Choroid plexus epithelial cell (primary cell): ENCODE measurements around the gene C17orf114.
A peak's percentile ranks its signal among the peaks of the same experiment; 100 is the strongest.
"Not testable (repeated sequence)": the region's sequence is repeated elsewhere in the genome, so short reads cannot be mapped to it uniquely, and the experiment has no call there.

Experiments
- DNase-seq: peaks from one replicate; pipeline ENCODE4 v3.0.0-alpha.2; 2010; ENCODE audit warnings: low read depth
- H3K4me3 ChIP-seq: 2 replicates; pipeline ENCODE4 v1.5.1; 2011; ENCODE audit warnings: low read depth, mild to moderate bottlenecking, control low read depth, low read length, moderate library complexity
- CTCF ChIP-seq: conservative IDR thresholded peaks from 2 replicates; pipeline ENCODE4 v1.5.1; 2011; ENCODE audit warnings: low read depth, mild to moderate bottlenecking, control low read depth, inconsistent platforms, low read length, moderate library complexity

The C17orf114 gene

GRCh38 chr17:4837471-4838308 is 35.6 kb upstream of the C17orf114 start:
- TF ChIP-seq CTCF: no peak
- DNase-seq: no peak
- H3K4me3 ChIP-seq: no peak overlapping the region

- no peak for DNase-seq
- H3K4me3 ChIP-seq: no peak overlapping the region
- no peak for TF ChIP-seq CTCF
These were observed 34.1 kb upstream of the C17orf114 start for GRCh38 chr17:4836221-4836620.

- TF ChIP-seq CTCF: no peak
- peak overlapping the region; percentile 91 for H3K4me3 ChIP-seq
- DNase-seq: no peak
These were observed 32.5 kb upstream of the C17orf114 start for GRCh38 chr17:4834681-4835020.

DNA sequence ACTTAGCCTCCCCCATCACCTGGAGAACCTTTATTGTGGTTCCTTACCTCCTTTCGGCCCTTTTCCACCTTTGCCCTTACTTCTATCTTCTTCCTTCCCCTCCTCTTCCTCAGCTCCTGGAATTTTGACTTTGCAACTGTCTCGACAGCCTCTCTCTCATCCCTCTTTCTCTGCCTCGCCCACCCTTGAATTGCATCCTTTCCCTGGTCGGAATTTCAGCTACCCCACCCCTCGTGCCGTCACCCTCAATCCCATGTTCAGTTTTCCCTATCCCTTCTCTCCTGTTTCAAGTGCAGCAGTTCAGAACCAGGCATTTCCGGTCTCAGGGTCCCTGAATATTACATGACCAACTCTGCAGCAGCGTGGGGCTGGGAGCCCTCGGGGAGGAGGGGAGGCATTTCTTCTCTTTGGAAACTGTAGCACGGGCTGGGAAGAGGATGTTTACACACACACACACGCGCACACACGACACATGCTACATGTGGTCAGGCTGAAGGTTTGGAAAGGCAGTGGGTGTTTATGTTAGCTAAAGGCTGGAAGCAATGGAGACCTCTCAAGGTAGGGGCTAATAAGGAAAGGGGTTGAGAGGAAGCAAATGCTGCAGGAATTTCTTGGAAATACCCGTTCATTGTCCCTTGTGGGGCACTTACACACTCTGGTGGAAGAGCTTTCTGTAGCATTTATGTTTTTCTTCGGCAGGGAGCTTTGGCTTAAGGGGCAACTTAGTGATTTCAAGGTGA is 32.0 kb upstream of the C17orf114 start:
- peak; percentile 75 for DNase-seq
- no peak for TF ChIP-seq CTCF

GRCh38 chr17:4833178-4833940 is 31.2 kb upstream of the C17orf114 start, which contains the start of gene MINK1:
MINK1 (plus strand) TSS chr17:4833340; CDS start chr17:4833584, 244 bp downstream.
- H3K4me3 ChIP-seq: peak within 1 kb of the TSS; percentile 91
- no peak for TF ChIP-seq CTCF
- DNase-seq: peak; percentile 96

More for the DNA sequence above, 32.0 kb upstream of the C17orf114 start:
- peak overlapping the region; percentile 91 for H3K4me3 ChIP-seq

DNA sequence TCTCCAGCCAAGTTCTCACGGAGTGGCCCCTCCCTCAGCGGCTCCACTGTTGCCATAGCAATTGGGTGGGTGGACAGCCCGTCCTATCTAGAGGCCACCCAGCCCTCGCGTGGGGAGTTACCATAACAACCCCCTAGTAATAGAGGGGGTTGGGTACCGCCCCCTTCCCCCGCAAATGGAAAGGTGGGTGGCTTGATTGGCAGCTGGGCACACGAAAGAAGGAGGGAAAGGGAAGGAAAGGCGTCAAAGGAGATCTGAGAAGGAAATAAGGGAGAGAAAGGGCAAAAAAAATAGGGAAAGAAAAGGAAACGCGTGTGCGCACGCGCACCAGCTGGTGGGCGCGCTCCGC is 30.7 kb upstream of the C17orf114 start:
- DNase-seq: not testable (repeated sequence)
- H3K4me3 ChIP-seq: peak overlapping the region; percentile 91

- no peak overlapping the region for H3K4me3 ChIP-seq
- no peak for DNase-seq
- TF ChIP-seq CTCF: no peak
These were observed 25.3 kb upstream of the C17orf114 start for GRCh38 chr17:4827399-4827798.
